Pulmonary artery endothelial cell (primary cell): ENCODE measurements around the gene TCF12. TPM values are rescaled to one million over a fixed set of nuclear protein-coding genes. Genes with fewer than 3 reads are reported as not detected.

Source experiments
- DNase-seq: peaks from one replicate; pipeline ENCODE4 v3.0.0-alpha.2; 2011; ENCODE audit warnings: low read depth, low spot score
- total RNA-seq: library from RNA; depleted of rRNA; stranded (reverse); fragments of >200 nt; gene quantifications from 2 replicates; pipeline ENCODE4 v1.2.3, GENCODE V29; 2014

The TCF12 gene
- total RNA-seq, 1 donor from 2014 or later: 62.6 TPM

- DNase-seq: no peak
These were observed 372.4 kb downstream of the TCF12 start for GRCh38 chr15:57290826-57291225.

GRCh38 chr15:57296473-57297162, 378.2 kb downstream of the TCF12 start:
- no peak for DNase-seq

GRCh38 chr15:57297163-57297593, 378.7 kb downstream of the TCF12 start:
- DNase-seq: no peak

- DNase-seq: no peak
These were observed 379.2 kb downstream of the TCF12 start for GRCh38 chr15:57297630-57298029.

GRCh38 chr15:57298204-57298603, 379.8 kb downstream of the TCF12 start:
- no peak for DNase-seq

DNA sequence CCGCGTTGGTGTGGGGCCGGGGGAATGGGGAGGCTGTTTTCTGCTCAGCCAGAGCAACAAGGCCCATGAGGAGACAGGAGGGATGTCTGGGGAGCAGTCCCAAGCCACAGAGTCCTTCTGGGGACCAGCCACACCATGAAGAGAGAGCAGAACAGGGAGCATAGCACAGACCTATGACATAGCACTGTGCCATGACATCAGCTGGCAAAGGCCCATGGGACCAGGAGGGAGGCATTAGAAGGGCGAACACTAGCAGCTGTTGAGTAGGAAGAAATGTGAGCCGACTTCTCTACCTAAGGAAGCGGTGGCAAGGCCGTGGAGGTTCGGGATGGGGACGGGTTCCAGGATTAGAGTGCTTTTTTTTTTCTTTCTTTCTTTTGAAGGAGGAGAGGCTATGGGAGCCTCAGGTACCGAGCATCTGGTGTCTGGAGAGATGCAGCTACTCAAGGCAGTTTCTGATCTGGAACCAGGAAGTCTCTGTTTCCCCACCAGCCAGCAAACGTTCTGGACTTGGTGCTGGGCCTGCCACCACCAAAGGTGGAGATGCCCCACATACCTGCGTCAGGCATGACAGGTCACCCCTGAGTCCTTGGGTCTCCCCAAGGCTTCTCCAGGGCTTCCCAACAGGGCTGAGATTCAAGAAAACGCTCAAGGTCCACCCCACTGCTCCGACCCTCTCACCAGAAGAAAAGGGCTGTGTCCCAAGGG, 380.6 kb downstream of the TCF12 start:
- no peak for DNase-seq

GRCh38 chr15:57301307-57301706, 382.9 kb downstream of the TCF12 start:
- no peak for DNase-seq

DNA sequence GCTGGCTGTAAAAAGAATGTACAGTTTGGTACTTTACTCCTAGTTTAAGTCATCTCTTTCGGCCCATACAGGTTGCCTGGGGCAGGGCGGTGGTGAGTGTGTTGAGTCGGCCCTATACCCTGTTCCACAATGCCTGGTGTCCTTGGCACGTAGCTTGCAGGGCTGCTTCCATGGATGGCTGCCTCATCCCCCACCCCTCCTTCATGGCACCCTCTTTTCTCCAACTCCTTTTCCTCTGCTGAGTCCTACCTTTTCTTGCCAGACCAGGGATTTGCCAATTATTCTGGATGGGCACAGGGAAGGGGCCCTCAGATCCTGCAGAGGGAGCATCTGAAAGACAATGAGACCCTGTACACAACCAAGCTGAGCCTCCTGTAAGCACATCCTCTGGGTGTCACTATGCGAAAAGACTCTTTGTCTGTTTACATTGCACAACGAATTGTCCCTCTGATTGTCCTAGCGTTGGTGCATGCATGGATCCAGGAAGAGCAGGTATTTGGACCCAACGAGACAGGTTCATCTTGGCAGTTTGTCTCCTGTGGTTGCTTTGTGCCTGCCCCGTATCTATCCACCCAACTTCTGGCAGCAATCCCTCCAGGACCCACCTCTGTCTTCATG, 384.3 kb downstream of the TCF12 start:
- DNase-seq: no peak

GRCh38 chr15:57305009-57305408, 386.6 kb downstream of the TCF12 start:
- no peak for DNase-seq

DNA sequence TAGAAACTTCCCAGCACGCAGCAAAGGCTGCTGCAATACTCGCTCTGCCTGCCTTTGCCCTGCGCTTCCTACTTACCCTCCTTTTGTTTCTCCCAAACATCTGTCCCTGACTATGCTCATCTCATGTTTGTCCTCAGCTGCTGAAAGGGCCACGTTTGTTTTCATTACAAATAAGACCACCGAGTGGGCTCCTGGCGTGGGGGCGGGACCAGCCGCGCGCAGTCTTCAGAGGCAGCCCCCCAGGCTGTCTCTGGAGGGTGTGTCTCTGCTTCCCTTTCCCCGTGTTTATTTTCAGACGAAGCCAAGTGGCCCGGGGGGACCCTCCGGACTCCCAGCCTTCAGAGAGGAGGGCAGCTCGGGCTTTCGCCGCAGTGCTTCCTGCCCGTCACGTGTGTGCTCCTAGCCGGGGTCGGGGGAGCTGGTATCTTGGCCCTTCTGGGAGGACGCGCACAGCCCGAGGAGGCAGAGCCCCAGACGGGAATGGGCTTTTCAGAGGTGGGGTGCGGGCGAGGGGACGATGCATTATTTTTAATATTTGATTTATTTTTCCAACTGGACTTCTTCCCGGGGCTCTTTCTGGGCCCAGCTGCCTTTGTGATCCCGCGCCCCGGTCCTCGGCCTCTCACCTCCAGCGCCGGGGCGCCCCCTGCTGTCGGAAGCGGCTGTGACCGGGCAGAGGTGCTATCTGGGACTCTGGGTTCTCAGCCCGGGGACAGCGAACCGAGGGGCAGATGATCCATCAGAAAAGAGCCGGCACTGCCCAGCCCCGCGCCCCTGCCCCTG, 387.9 kb downstream of the TCF12 start:
- DNase-seq: no peak

- DNase-seq: no peak
These were observed 388.5 kb downstream of the TCF12 start for GRCh38 chr15:57306944-57307411.

- no peak for DNase-seq
These were observed 389.2 kb downstream of the TCF12 start for GRCh38 chr15:57307527-57308169.

DNA sequence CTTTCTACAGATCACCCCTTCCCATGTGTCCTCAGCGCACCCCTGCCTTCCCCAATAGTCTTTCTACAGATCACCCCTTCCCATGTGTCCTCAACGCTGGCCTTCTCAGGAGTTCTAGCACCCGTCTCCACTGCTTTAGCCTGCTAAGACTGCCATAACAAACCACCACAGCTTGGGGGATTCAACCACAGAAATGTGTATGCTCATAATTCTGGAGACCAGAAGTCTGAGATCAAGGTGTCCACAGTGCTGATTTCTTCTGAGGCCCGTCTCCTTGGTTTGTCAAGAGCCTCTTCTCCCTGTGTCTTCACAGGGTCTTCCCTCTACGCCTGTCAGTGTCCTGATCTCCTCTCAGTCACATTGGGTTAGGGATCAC, 389.7 kb downstream of the TCF12 start:
- no peak for DNase-seq

DNA sequence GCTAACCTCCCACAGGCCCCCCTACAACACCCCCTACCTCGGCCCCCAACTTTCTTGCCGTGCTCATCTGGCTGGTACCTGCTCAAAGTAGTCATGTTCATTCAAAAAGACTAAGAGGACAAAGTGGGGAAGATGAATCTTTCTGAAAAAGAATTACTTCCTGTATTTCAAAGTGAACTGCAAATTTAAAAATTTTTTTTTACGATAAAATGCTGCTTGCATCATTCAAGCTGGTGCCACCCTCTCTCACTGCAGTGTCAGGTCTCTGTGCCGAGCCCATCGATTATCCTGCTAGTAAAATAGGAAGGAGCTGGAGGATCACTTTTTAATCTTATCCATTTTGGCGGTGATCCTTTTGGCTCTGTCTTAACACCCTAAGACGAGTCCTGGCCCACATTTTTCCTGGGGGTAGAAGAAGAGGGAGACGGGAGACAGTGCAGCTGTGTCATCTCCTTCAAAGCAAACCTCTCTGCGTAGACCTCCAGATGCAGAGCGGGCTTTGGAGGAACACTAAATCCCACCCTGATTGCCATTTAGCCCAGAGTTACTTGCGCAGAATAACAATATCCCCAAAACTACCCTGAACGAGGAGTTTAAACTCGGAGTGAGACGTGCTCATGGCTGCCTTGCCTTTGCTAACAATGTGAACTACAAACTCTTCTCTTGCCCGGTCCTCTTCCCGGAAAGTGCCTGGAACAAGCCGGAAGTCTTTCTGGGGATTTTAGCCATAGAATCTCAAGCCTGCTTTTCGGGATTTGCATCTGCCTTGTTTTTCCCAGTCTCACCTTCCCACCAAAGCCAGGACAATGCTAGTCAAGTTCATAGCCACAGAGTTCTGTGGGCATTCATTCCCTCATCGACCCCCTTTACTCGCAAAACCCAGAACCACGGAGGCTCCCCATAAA, 391.7 kb downstream of the TCF12 start:
- no peak for DNase-seq

GRCh38 chr15:57310876-57311275, 392.4 kb downstream of the TCF12 start:
- DNase-seq: no peak

DNA sequence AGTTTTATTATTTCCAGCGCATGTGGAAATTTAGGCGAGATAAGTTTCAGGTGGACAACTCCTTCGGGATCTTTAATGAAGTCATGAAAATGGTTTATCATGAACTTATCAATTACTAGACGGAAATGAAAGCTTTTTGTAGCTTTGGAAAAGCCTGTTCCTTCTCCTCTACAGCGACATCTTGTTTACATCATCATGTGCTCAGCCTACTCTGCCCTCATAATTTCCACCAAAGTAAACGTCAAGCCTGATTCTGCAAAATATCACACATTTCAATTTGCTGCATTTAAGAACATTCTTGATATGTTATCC, 393.5 kb downstream of the TCF12 start:
- DNase-seq: no peak

GRCh38 chr15:57312318-57313133, 394.1 kb downstream of the TCF12 start:
- DNase-seq: no peak

- DNase-seq: no peak
These were observed 394.7 kb downstream of the TCF12 start for GRCh38 chr15:57313134-57313483.

DNA sequence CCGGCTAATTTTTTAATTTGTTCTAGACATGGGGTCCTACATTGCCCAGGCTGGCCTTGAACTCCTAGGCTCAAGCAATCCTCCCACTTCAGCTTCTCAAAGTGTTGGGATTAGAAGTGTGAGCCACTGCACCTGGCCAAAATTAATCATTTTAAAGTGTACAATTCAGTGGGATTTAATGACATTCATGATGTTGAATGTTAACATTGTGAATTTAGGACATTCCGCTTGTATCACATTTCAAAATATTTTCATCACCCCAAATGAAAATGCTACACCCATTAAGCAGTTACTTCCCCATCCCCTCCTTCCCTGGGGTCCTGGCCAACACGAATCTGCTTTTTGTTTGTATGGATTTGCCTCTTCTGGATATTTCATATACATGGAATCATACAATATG, 395.8 kb downstream of the TCF12 start:
- DNase-seq: no peak

DNA sequence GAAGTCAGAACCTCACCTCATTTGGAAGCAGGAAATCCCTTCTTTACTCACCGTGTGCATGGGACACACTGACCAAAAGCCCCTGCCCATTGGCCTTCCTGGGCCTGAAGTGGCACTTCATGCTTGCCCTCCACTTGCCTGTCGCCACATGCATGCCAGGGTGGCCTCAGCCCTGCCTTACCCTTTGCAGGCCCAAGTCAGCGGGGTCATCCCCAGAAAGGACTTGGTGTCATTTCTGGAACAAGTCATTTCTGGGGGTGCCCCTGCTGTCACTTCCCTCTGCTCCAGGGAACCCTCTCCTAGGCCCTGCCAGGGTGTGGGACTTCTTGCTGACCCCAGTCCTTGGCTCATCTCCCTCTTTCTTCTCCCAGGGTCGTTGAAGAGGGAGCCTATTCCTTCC, 398.0 kb downstream of the TCF12 start:
- DNase-seq: no peak
